Activated CD4-positive, alpha-beta T cell treated with anti-CD3 and anti-CD28 coated beads, Interleukin-2, amount 50 U/mL, for 1 hour (primary cell): Measurements from ENCODE around the gene OXCT1.
"Not testable (repeated sequence)": the region's sequence is repeated elsewhere in the genome, so short reads cannot be mapped to it uniquely, and the experiment has no call there.

Experiments used
- DNase-seq: peaks from one replicate; pipeline ENCODE4 v3.0.0-alpha.2; 2020

The OXCT1 gene

DNA sequence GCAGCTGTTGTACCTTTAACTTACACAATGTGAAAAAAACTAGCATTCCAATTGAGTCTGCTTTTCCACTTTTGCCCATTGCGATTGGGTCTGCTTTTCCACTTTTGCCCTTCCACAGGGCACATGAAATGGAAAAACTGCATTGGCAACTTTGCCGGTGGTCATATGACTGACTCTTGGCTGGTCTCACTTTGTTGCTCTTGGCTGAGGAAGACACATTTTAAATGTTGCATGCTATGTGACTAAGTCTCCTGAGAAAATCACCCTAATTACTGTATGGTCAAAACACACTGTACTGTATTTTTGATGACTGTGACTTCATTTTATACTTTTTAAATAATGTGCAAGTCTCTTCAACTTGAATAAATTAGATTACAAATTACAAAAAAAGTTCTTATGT lies 1.6 kb upstream of the OXCT1 start:
- DNase-seq, result no peak

DNA sequence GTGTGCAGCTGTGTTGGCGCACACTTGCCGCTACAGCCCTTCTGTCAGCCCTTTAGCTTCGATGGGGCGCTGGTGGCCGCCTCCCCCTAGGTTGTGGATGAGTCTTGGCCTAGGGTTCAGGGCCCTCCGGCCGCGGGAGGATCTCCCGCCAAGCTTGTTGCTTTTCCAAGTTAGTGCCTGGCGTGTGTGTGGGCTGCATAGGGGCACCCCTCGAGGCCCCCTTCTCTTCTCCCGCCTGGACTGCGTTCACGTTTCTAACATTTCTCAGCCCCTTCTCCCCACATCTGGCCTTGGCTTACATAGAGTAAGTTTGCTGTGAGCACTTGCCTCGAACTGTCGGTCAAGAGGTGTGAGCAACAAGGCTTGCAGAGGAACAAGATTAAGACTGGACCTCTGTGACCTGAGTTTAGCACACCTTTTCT lies 413 bp upstream of the OXCT1 start:
- DNase-seq, result no peak

DNA sequence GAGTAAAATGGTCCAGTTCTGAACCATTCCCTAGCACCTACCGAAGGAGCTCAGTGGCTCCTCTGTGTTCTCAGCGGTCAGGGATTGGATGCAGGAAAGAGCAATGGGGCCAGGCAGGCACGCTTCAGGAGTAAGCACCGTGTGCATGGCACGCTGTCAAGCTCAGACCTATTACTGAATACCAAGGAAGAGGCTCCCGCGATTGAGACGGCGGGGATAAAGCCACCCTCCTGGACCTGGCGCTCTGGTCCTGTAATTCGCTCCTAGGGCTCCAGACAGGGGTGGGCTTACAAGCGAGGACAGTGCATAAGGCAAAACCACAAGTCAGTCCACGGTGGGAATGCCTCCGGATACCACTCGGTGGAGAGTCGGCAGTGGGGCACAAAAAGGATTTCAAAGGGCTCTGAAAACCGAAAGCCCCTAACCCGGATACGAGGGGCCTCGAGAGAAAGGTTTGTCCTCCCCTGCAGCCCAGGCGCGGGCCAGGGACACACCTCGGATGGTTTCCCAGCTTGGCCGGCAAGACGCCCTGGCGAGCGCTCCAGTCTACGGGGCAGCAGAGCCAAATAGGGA lies 988 bp downstream of the OXCT1 start:
- no peak for DNase-seq

DNA sequence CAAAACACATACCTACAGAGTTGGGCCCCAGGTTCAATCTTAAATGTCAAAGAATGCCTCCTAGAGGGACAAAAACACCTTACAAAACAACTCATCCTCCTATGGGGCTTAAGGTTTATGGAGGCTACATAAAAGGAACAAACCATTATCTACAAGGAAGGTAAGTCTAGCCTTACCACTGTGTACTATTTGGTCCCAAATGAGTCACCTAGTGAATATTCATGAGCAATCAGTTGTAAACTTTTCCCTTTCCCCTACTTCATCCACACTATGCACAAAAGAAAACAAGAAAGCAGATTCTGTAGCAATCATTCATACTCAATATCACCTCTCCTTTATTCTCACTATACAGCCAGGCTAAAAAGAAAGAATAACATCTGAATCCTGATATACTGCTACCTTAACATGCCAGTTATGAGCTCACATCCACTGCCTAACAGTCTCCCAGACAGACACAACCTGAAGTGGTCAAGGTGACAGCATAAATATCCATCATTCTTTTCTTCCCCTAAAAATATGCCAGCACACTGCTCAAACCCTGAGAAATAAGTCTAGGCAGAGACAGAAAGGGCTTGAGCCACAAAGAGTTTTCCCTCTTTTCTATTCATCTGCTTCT lies 6.2 kb downstream of the OXCT1 start:
- DNase-seq, result no peak

DNA sequence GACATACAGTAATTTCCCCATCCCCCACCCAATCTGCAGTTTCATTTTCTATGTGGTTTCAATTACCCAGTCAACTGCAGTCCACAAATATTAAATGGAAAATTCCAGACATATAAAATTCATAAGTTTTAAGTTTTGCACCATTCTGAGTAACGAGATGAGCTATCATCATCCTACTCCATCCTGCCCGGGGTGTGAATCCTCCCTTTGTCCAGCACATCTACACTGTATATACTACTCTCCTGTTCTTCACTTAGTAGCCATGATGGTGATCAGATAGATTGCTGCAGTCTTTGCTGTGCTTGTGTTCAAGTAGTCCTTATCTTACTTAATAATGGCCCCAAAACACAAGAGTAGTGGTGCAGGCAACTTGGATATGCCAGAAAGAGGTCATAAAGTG lies 11.3 kb downstream of the OXCT1 start:
- no peak for DNase-seq

DNA sequence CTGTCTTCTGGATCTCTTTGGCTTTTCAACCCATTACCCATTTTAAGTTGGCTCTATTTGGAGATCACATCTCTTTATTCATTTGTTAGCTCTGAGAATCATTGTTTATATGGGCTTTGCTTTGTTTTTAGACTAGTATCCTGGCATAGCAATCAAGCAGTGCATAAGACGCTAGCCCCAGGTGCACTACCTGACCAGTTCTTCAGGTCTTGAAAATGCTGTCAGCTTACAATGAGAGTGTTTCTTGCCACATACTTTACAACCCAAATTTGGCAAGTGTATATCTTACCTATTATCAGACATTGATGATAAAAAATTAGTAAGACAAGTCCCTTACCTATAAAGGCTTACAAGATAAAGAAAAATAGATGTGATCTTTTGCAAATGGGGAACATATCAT lies 12.2 kb downstream of the OXCT1 start:
- no peak for DNase-seq

DNA sequence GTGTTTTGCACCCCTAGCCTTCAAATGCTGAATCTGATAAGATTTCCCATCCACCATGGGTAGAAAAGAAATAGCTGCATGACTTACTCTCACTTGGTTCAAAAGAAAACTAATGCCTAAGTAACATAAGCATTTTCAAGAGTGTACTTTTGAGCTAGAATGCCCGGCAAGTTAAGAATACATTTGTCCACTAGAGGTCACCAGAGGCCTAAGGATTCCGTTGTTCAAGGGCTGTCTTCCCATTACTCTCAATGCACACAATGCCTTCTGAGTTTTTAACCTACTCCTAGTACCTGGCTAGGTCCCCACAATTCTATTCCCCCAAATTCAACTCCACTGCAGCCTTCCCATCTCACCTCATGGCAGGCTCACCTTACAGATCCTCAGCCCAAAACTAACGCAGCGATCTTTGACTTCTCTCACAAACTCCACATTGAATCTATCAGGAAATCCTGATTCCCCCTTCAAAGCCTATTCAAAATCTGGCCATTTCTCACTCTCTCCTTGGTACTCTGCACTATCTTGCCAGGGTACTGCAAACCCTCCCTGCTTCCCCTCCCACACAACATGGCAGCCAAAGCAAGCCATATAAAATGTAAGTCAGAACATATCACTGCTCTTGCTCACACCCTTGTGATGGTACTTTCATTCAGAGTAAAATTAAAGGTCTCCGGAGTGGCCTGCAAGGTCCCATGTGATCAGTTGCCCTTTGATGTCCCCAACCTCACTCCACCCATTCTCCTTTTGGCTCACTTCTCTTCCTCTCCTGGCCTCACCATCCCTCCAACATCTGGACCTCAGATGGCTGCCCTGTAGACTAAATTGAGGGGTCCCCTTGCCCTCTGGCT lies 13.4 kb downstream of the OXCT1 start:
- peak; percentile 36 for DNase-seq

DNA sequence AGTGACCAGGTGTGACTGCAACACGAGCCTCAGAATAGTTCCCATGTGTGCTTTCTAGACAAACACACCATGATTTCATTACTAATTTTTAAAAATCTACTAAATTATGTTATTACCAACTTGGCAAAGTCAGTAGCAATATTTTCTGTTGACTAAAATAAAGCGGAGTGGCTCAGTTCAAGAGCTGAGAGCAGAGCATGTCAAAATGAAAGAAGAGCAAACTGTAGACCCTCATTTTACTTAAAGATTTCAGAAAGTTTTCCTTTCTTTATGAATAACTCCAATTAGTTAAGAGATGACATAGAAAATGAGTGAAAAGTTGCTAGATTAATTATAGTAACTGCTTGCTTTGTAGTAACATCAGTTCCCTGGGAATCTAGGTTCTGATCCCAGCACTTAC lies 17.9 kb downstream of the OXCT1 start:
- DNase-seq, result no peak

DNA sequence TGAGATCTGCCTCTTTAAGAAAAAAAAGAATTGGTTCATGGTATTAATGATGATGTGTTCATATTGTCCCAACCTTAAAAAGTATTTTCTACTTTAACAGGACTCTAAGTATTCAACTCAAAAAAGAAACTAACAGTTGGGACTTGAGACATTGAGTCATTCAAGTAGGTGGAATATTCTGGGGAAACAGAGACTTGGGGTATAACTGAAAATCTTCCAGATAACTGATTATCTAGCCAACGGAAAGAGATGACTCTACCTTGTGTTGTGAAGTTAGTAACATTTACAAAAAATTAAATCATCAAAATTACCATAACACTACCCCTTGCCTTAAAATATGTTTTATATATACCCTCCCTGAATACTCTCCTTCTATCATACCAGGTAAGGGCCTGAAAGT lies 19.1 kb downstream of the OXCT1 start:
- no peak for DNase-seq

DNA sequence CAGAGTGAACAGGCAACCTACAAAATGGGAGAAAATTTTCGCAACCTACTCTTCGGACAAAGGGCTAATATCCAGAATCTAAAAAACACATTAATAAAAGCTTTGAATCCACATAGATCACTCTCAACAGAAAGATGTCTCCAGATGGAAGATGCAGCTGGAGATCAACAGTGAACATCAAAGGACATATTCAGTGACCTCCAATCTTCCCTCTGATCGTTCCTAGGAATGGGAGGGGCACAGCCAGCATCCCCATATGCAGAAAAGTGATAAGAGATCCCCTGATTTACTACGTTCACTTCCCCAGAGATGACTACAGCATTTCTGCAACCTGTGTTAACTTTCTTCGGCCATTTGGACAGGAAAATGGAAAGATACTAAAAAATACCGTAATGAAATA lies 21.2 kb downstream of the OXCT1 start:
- no peak for DNase-seq

DNA sequence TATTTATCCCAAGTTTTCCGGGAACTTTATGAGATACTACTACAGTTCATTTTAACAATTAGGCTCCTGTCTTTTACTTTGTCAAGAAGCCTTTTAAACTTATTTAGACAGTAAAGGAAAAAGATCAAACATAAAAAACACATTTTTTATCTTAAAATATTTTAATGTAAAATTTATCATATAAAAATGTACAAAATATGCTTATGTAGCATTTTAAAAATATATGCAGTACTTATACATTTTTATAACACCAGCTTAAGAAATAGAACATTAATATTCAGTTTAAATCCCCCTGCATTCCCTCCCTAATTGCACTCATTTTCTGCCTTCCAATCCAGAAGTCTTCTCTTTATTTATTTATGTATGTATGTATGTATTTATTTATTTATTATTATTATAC lies 24.5 kb downstream of the OXCT1 start:
- not testable (repeated sequence) for DNase-seq

DNA sequence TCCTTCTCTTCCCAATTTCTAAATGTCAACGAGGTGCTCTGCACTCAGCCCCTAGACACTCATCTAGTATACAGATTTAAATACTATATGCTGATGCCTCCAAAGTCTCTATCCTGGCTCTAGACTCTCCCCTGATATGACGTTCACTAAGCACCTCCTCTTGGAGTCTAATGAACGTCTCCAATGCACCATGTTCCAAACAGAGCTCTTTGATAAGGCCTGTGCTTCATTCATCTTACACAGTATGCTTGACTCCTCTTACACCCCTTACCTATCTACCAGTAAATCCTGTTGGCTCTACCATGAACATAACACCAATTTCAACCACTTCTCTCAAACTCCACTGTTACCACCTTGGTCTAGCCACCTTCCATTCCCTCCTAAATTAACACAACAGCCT lies 25.7 kb downstream of the OXCT1 start:
- DNase-seq, result no peak

DNA sequence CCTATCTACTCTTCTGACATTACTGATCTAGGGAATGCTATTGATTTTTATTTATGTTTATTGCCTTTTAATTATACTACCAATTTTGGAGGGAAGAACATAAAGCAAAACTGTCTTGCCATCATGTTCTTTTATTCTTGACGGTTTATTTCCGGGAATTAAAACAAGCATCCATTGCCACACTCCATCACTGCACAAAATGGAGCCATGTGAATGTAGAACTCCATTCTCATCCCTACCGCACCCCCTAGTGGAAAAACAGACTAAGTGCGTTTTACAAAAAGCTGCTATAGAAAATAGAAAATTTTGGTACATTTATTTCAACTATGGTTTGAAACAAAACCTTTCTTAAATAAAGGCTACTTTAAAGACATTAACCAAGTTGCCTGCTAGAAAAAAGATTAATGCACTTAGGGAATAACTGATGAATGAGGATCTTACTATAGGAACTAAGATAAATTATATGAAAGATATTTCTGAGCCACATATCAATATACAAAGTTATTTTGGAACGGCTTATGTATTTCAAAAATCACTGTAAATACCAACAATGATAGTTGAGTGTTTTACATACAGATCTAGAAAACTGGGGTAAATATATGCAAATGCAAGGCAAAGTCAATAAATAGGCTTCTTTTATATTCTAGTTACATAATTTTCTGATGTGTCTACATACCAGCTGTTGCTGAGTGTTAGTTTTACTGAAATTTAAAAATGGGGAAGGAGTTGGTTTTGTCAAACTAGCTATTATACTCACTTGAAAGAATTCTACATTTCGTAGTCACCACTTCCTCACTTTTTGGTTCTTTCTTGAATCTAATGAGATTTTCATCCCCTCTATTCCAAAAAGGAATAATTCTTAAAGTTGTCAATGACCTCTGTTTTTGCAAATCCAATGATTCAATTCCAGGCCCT lies 26.5 kb downstream of the OXCT1 start:
- DNase-seq, result no peak

DNA sequence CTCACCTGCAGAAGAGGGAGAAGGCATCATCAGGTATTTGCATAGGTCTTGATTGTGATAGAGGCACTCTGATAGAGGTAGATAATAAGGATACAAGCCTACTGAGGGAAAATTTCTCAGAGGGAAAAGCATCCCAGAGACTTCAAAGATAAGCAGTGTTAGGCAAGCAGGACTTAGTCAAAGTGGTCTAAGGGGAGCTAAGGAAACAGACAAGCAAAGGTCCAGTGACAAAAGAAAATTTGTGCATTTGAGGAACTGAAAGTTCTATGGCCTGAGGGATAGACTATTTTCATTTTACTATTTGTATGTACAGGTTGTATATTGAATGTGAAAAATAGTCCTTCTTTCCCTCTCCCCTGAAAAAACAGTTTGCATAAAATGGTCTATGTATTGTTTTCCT lies 27.4 kb downstream of the OXCT1 start:
- DNase-seq, result no peak

DNA sequence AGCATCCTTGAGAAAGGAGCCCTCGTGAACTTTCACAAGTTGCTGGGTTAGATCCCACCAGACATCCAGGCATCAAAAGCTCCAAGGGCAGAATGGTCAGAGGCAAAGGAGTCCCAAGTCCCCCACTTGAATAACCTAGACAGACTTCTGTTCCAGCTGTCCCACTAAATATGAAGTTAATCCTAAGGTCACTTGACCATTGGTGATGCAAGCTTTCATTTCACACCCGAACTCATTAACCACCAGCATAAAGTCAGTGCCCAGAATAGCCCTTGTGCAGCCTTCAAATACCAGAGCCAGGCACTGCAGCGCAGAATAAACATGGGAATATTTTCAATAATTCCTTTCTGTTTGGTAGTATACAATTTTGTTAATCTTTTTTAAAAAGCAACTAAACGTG lies 28.9 kb downstream of the OXCT1 start:
- DNase-seq, result no peak

DNA sequence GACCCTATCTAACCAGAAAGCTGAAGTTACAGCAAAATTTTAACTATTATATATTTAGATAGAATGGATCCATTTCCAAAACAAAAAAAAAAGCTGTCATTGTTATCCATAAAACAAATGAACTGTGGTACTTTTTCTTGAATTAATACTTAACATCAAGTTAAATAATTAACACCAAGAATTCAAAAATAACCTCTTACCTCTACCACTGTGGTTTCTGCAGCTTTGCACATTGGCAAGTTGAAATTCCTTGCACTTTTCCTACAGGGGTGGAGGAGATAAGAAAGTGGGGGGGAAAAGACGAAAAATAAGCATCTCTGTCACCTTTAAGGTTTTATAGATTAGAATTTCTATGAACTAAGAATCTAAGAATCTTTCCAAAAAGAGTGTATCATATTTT lies 30.0 kb downstream of the OXCT1 start:
- DNase-seq, result no peak

DNA sequence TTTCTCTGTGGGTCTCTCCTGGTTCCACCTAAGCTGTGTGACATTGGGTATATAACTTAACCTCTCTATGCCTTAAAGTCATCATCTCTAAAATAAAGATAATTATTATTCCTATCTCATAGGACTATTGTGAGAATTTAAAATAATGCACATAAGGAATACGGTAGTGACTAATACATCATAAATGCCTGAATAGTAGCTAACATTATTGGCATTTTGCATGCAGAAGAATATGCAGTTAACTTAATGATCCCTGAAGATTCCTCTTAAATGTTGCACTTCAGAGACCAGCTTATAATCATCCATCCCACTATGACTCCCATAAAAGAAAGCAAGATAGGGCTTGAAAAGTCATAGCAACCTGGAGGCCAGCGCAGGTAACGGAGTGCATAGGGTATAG lies 32.4 kb downstream of the OXCT1 start:
- no peak for DNase-seq

DNA sequence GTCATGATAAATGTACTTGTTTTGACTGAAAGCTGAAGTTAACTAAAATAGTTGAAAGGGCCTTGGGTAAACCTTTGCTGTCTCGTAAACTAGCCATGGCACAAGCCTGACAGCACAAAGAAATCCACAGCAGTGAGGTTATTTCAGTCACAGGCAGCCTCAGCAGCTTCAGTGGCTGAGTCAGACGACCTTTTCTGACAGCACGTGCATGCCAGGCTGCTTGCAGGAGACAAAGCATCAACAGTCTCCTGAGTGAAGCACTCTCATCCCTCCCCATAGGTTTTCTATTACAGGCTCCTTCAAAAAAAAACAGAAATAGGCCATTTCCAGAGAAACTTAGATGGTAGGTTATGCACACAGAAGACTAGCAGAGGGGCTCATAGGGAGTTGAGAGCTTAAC lies 34.6 kb downstream of the OXCT1 start:
- DNase-seq, result no peak

DNA sequence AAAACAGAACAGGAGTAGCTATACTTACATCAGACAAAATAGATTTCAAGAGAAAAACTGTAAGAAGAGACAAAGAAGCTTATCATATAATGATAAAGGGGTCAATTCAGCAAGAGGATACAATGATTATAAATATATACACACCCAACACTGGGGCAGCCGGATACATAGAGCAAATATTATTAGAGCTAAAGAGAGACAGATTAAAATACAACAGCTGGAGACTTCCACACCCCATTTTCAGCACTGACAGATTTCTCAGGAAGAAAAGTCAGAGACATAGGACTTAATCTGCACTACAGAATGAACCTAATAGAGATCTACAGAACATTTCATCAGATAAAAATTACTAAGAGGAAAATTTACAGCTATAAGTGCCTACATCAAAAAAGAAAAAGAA lies 35.7 kb downstream of the OXCT1 start:
- no peak for DNase-seq

DNA sequence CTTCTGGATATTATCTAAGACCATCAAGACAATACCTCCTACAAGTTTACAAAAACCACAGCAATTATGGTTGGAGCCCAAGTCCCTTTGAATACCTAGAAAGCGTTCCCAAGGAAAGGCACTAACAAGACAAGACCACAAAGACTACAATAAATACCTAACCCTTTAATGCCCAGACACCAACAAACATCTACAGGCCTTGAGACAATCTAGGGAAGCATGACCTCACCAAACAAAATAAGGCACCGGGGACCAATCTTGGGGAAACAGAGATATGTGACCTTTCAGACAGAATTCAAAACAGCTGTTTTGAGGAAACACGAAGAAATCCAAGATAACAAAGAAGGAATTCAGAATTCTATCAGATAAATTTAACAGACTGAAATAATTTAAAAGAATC lies 37.8 kb downstream of the OXCT1 start:
- no peak for DNase-seq

DNA sequence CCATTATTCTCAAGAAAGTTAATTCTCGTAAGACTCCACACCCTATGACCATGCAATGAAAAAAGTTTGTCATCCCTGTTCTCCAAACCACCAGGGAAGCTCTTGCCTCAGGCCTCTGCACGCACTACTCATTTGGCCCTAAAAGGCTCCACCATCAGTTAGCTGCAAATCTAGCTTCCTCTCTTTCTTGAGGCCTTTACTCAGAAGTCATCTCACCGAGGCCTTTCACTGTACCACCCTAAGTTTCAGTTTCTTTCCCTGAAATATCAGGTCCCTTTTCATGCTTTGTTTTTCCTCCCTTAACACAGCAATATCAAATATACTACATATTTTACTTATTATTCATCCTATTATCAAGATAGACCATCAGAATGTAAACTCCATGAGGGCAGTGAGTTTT lies 39.1 kb downstream of the OXCT1 start:
- DNase-seq, result no peak

DNA sequence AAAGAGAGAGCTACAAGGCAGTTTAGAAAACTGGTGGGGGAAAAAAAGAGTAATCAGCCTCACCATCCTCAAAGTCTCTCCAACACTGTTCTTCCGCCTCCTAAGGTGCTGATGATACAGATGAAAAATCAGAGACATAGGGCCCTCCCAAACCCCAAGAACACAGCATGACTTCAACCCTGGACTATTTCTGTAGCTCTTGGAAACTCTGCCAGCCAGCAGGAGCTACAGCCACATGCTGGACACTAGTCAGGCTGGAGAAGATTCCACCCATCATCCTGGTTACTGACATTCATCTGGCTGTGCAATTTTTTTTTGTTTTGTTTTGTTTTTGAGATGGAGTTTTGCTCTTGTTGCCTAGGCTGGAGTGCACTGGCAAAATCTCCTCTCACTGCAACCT lies 42.4 kb downstream of the OXCT1 start:
- DNase-seq, result no peak

DNA sequence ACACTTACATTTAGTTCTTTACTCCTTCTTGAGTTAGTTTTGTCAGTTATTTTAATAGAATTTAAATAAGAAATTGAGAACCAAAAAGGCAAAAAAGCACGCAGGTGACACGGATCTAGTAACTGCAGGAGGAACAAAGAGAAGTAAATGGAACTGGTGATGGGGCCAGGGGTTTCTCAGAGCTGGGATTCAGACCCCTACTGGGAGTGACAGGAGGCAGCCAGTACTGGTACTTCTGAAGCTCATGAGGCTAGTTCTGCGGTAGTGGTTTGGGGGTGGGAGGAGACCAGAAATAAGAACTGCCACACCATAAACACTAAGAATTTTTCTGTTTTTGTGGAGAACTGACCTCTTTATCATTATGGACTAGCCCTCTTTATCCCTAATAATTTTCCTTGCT lies 48.2 kb downstream of the OXCT1 start:
- DNase-seq, result no peak
